Stimulated activated CD8-positive, alpha-beta memory T cell treated with anti-CD3 and anti-CD28 coated beads, Interleukin-2, amount 100 ng/mL, for 48 hours (primary cell): Measurements from ENCODE around the gene AGR2.

Experiments
- DNase-seq, 2 donors: peaks; one replicate each; pipeline ENCODE4 v3.0.0-alpha.2; 2020; ENCODE audit warnings: low read depth in 2 of 2

AGR2 gene

DNA sequence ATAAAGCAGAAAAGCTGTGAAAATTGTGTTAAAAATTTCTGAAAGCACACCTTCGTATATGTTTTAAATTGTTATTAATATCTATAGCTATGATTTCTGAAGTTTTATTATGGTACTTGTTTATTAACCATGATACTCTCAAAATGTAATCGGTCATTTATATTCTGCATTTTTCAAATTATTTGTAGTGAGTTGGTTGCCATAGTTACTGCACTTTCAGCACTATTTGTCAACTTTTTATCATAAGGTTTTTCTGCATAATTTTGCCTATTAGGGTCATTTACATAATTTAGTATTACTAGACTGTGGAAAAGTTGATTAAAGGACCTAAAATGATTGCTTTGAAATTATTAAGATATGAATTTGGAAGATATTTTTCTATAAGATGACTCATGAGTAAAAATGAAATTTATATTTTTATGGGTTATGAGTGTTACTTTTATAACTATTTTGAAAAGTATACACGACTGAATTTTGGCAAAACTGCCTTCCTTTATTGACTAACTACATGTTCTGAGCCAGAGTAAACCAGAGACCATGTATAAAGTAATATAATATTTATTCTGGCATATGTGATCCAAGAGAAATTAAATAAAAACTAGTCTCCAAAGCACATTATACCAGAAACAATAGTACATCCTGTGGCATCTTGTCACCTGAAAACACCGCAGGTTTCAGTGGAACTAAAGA, 7.9 kb upstream of the AGR2 start:
- DNase-seq = no peak

DNA sequence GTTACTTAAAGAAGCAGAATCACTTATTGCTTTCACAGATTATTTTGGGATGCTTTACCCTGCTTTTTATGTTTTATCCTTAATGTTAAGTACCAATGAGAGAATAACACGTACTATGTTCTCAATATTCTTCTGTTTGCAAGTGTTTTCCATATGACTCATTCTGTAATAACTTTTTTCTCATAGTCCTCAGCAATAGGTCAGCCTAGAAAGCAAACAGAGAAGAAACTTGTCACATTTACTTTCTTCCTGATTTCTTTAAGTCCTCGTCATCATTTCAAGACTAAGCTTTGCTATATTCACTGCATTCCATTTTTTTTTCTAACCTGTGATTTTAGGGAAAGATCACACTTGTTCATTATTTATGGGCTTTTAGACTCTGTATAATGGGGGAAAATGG, 6.8 kb upstream of the AGR2 start:
- DNase-seq = no peak

DNA sequence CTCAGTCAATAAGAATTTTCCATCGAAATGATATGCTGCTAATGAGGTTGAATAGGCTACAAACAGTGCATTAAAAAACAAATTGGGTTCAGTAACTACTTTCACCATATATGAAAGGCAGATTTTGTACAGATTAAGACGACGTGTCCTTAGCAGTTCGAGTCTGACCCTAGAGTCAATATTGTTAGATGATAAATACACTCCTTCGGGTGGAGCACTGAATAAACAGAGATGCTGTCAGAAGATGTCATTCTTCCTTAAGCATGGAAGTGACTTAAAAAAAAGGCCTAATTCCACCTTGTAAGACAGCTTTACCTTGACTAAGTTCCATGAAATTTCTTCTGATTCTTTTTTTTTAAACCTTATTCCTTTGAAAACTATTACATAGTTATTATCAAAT, 5.8 kb upstream of the AGR2 start:
- no peak for DNase-seq

DNA sequence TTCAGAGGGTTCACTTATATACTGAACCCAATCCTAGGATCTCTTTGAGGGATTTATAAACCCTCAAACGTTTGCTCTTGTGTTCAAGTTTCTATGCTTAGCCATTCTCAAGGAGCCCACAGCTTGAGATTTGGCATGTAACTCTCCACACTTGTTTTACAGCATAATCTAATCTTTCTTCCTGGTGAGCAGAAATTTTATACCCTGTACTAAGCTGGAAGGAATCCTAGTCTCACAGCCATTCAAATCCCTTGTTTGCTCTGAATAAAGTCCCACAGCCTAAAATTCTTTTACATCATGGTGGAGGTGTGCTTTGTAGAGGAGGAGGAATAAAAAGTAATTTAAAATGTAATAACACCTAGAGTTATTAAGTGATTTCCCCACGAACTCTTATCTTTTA, 5.3 kb upstream of the AGR2 start:
- no peak for DNase-seq

DNA sequence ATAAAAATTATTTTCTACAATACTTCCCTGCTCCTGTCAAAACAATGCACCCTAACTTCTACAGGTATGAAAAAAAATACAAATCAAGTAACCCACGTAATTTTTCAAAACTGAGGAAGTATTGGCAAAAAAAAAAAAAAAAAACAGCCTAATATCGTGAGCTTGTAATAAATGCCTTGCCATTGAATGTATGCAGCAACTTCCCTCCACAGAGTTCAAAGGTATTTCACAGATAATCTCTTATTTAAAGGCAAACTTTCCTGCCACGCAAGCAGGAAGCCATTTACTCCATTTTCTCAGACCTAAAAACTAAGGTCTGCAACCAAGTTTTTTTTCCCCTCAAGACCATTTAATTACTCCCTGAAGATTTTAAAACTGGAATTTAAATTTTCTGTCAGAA, 642 bp upstream of the AGR2 start:
- no peak for DNase-seq

DNA sequence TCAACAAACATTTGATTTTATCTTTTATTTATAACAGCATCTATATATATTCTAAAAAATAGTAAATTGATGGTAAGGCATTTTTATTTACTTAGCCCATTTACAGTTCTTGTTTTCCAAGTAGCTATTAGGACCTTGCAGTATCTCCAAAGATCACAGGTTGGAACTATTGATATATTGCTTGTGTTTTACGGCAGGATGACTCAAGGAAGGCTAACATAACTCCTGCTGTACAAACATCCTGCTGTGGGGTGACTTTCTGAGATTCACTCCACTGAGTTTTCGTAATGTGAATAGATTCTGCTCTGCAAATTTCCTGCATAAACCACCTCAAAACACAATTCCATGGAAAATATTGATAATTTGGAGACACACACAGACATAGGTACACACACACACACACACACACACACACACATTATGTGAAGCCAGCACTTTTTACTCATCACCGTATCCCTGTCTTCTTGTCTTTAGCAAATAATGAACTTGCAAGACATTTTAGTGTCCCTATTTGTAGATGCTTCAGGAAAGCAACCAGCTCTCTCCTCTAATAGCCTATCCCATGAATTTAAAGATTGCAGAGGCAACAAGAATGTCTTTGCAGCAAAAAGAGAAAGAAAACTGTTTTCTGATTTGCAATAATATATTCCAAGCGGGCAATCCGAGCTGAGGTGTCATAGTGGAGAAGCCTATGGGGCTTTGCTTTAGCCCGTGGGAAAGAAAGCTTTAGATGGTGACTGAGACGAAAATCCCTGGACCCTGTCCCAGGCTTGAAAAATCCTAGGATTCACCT, 722 bp downstream of the AGR2 start:
- no peak for DNase-seq

DNA sequence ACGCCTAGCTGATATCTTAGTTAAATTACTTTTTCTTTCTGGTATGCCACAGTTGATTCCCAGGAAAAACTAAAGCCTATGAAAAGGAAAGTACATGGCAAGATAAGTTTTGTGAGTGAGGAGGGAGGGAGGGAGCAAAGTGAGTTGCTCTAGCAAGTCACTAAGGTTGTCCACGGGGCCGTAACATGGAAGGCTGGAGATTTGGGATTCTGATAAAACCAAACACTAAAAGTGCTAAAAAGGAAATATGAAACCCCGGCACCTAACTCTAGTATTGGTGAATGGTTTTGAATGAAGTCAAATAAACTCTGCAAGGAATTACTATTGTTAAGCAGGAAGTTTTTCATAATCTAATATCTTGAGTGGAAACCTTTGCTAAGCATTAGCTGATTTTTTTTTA, 1.7 kb downstream of the AGR2 start:
- DNase-seq = no peak

DNA sequence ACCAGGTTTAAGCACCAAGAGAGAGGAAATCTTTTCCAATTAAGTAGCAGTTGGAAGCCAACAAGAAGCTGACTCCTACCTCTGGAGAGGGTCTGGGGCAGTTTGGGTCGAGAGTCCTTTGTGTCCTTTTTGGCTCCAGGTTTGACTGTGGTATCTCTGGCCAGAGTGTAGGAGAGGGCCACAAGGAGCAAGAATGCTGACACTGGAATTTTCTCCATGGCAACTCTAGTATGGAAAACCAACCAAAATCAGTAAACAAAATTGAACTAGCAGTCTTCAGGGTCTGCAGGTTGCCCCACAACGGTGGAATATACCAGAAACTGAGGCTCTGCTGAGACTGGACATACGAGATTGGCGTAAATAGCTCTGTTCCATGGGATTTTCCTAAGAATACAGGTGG, 3.2 kb downstream of the AGR2 start:
- DNase-seq = no peak

DNA sequence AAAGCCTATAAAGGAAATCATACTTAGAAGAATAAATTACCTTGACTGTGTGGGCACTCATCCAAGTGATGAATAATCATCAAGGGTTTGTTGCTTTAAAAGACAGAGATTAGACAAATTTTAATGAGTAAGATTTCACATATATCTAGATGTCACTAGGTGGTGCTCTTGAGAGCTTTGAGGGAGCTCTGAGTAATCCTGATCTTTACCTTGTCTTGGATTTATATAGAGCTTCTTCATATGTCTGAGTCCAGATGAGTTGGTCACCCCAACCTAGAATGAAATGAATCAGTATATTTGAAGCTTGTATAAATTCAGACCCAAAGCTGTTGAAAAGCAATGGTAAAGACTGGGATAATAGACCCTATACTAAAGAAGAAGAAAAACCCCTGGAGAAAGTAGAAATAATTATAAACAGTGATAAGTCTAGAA, 3.7 kb downstream of the AGR2 start:
- DNase-seq = no peak

DNA sequence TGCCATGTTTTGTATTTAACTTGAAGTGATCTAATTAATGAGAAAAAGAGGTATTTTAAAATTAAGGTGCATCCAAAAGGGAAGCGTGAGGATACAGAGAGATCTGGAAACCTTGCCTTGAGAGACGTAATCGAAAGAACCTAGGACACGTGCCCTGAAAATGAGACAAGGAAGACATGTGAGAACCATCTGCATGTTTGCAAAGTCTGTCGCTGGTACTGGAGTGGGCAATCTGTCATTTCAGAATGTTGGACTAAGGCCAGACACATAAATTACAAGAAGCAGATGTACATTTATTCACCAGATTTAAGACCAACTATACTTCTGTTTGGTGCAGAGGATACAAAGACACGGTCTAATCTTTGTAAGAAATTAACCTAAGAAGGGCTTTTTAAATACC, 9.2 kb downstream of the AGR2 start:
- DNase-seq = no peak

DNA sequence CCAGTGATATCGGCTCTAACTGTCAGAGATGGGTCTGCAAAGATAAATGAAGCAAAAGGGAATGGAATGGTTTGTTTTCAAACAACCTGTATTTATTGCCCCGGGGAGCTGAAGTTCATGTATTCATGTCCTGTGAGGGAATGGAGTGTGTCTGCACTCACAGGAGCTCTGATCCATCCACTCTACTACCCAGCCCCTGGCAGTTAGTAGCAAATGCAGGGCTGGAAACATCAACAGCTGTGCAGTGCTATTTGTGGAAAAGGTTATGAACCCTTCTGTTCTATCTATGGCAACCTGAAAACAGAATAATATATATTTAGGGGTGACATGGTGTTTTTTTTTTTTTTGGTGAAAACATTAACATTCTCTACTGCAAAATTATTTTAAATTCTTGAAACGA, 9.8 kb downstream of the AGR2 start:
- DNase-seq = no peak

DNA sequence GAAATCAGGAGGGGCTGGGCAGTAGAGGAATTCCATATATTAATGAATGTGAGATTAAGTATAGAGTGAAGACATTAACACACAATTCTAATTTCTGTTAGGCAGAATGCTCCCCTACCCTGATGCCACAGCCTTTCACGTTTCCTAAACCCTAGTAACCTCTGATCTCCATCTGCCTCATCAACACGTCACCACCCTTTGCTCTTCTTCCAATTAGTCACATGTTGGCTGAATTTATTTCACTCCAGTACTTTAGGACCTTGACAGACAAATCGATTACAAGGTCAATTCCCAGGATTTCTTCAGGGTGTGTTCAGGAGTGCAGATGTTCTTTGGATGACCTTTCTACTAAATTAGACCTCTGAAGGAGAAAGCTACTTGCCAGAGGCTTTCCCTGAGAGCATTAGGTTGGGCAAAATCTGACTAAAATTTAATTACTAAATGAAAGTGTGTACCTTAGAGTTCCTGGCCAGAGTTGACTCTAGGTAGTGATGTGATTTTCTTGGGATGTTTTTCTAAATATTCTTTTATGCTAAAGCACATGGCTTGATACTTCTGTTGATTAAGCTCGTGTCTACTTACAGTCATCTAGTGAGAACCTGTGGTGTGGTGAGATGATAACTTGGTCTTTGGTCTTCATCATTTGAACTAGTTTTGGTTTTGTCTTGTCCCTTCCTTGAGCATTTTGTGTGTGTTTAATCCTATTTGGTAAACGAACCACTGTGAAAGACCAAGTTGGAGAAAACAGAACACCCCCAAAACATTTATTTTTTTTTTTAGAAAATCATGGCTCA, 12.7 kb downstream of the AGR2 start:
- no peak for DNase-seq

DNA sequence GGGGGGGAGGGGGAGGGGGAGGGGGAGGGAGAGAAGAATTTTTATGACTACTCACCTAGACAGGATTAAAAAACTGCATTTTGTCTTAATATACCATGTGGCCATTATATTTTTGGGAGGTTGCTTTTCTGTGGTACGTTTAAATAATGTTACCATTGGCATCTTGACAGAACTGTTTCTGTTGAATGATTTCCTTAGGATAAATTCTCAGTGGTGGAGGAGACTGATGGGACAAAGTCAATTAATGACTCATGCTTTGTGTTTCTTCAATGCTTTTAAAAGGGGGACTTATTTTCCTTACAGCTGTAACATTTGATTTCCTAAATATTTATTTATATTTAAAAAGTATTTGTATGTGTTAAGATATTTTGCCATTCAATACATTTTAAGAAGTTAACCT, 13.7 kb downstream of the AGR2 start:
- DNase-seq = no peak

DNA sequence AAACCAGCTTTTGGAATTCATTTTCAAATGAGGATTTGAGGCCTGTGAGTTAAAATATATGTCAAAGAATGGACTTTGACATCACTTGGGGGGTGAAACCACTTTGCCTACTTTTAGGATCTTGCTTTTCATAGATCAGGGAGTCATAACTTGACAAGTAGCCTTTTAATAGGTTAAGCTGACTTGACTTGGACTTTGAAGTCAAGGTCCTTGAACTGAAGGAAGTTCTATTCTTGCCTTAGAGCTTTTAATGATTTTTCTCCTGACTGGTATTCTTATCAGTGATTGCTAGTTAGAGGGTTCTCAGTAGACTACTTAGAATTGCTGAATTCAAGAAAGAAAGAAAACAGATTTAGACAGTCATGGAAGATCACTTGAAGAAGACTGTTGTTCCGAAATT, 17.7 kb downstream of the AGR2 start:
- DNase-seq = no peak

DNA sequence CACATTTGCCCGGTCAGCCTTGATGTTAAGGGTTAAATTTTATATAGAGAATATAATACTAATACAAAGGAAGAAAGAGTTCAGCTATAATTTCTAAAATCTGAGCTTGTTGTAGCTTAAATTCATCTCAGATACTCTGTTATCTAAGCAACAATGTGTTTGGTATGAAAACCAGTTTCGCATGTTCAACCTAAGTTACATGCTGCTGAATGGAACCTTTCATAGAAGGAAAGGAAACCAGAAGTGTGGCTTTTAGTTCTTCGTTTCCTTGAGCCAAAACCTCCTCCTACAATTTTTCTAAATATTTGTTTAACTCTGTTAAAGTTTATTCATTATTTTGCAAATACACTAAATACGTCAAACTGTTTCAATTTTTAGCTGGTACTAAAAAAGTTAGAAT, 18.5 kb downstream of the AGR2 start:
- no peak for DNase-seq

DNA sequence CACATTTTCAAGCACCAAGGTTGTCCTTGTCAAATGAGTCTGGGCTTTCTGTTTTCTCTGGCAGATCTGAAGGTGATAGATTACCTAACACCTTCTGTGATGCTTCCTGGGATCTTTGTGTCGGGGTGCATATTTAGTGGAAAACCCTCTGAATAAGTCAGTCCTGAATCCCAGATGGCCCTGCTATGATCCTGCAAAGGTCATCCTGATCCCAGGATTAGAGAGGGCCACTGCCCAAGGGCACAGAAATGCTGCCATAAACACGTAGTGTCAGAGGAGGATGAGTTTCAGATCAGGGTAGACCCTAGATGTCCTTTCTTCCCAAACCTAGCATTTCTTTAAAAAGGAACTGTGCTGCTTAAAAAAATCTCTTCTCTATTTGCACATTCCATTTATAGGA, 19.0 kb downstream of the AGR2 start:
- DNase-seq = no peak

DNA sequence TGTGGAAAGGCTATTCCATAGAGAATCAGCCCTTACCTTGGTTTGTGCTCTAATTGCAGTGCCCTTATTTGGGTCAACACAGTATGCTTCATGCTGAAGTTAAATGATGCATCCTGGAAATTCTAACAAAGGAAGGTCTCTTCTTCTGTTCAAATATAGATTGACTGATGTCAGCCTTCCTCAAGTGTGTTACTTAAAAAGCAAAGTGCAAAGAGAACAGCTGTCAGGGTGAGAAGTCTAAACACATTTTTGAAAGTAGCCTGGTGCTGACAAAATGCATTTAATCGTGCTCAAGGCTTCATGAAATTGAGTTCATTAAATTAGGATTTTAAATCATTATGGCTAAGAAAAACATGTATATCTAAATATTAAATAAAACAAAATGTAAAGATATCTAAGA, 19.5 kb downstream of the AGR2 start:
- no peak for DNase-seq

DNA sequence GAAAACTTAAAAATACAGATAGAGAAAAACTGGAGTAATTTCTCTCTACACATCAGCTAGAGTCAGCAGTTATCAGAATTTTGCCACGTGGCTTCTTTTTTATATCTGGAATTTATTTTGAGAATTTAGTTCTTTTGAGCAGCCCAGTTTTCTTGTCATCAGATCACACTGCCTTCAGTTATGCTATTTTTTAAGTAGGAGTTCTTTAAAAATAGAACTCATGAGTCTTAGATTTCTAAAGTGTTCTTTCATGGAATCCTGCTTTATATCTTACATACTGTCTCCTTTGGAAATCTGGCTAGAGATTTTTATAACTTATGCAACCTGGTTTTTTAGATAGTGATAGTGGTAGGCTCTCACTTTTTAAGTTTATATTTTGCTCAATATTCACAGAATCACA, 24.2 kb downstream of the AGR2 start:
- no peak for DNase-seq

DNA sequence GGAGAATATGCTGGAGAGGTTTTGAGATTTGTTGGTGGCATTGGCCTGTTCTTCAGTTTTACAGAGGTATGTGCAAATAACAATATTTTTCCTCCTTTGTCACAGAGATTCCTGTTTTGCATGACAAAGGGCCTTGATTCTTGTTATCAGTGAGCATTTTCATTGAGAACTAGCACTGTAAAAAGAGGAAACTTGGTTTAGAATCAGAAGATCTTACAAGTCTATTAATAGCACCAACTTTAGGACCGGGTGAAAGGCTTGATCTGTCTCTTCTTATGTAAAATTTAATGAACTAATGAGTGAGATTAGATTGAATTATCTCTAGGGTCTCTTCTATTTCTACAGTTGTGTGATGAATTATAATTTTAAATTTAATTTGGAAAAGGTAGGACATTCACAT, 25.7 kb downstream of the AGR2 start:
- DNase-seq = no peak

DNA sequence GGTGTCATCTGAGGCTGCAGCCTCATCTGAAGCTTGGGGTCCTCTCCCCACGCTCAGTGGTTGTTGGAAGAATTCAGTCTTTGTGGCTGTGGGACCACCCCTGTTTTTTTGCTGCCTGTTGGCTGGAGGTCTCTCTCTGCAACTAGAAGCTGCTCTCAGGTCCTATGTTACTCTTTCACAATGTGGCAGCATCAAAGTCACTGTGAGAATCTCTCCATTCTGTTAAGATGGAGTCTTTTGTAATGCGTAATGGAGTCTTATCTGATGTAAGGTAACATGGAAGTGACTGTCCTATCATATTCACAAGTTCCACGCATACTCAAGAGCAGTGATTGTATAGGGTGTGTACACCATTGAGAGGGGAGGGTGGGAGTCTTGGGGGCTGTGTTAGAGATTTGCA, 26.3 kb downstream of the AGR2 start:
- no peak for DNase-seq

DNA sequence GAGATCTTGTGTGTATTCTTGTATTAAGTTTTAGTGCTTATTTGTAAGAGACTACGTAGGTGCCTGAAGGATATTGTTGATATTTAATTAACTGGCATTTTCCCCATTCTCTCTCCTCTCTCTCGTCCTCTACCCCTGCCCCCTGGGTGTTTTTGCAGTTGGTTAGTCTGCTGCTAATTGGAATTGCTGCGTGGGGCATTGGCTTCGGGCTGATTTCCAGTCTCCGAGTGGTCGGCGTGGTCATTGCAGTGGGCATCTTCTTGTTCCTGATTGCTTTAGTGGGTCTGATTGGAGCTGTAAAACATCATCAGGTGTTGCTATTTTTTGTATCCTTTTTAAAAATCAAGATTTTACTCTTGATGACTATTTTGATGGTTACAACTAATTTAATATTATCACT, 28.7 kb downstream of the AGR2 start:
- DNase-seq = no peak

DNA sequence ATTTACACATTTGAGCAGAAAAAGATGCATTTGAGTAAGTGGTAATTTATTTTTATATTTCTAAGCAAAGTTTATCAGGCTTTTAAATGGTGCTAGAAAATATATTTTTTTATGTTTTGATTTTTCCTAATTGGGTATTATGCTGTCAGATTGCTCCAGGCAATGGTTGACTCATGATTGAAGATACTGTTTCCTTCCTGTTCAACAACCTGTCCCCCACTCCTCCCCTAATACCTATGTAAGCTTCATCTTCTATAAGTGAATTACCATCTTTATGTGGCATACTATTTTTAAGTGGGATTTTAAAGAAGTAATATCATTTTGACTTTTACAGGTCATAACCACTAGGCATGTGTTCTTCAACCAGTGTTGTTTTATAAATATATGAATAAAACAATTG, 29.8 kb downstream of the AGR2 start:
- DNase-seq = no peak

DNA sequence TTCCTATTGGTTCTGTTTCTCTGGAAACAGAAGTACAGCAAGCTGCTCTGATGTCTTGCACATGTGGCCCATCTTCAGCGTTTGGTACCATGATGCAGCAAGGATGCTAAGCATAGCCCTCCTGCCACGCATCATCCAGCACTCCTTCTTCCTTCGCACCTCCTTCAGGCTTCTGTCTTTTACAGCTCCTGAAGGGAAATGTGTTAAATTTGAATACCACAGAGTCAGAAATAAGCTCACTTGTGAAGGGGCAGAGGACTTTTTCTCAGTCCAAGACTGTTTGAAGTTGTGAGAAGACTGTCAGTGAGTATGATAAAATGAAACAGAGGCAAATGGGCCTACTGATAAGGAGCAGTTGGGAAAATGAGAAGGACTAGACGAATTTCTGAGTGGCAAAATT, 30.5 kb downstream of the AGR2 start:
- no peak for DNase-seq
